ENCODE results near the gene ZNF205.
A peak's percentile ranks its signal among the peaks of the same experiment; 100 is the strongest.

ZNF205 gene

DNA sequence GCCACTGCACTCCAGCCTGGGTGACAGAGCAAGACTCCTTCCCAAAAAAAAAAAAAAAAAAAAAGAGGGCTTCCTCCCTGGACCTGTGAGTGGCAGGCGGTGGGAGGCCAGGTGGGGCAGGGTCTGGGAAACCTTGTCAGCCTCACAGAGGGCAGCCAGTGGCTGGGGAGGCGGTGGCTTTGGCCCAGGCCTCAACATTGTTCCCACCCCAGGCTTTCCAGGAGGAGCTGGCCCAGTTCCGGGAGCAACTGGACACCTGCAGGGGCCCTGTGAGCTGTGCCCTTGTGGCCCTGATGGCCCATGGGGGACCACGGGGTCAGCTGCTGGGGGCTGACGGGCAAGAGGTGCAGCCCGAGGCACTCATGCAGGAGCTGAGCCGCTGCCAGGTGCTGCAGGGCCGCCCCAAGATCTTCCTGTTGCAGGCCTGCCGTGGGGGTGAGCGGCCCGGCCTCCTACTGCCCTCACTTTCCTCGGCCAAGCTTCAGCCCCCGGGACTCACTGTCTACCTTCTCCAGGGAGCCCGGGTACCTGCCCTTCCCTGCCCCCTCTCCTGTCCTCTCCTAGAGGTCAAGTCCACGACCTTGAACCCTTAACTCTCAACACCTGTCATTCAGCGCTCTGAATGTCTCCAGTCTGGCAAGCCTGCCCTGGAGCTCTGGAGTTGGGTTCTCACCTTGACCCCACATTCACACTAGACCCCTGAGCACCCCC, 34.8 kb downstream of the ZNF205 start:
- no peak overlapping the region for H3K4me3 Mint-ChIP-seq
- peaks cover 4% of the 10 kb centered on the region for H3K36me3 Mint-ChIP-seq (ENCODE audit: low read depth)
- peaks cover 36% of the 10 kb centered on the region for H3K27me3 Mint-ChIP-seq (ENCODE audit: low read depth, poor library complexity)
- no peak overlapping the region for H3K27ac Mint-ChIP-seq
- no peak for DNase-seq
- H3K4me1 Mint-ChIP-seq, result peaks cover 3% of the 10 kb centered on the region
- TF ChIP-seq CTCF (IDR thresholded peaks at IDR 0.05), result no peak
- H3K9me3 Mint-ChIP-seq, result no peaks in the 10 kb centered on the region

- Mint-ChIP-seq H3K27me3 (ENCODE audit: low read depth, poor library complexity) (peaks cover 41% of the 10 kb centered on the region), H3K4me1 (peaks cover 8% of the 10 kb centered on the region), H3K9me3 (peaks cover 2% of the 10 kb centered on the region), H3K4me3 (no peak overlapping the region), H3K27ac (no peak overlapping the region), H3K36me3 (ENCODE audit: low read depth) (no peaks in the 10 kb centered on the region)
- DNase-seq, result no peak
- no peak for TF ChIP-seq CTCF (IDR thresholded peaks at IDR 0.05)
These were observed 35.3 kb downstream of the ZNF205 start for GRCh38 chr16:3147757-3148104.

- peak overlapping the region; percentile 88 for H3K4me3 Mint-ChIP-seq
These were observed 36.1 kb downstream of the ZNF205 start for GRCh38 chr16:3148256-3149192.

DNA sequence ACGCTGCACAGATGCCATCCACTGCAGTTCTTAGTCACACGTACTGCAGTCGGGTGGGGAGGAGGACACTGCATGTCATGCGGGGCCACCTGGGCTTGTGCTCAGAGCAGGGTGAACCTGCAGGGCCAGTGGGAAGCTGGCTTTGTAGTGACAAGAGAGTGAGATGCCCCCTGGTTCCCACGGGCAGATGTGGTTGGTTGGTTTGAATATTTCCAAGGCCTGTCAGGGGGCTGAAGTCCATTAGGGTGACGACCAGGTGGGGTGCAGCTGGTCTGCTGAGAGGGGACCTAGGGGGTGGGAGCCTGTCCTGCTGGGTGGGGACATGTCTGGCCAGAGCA, 36.8 kb downstream of the ZNF205 start:
- Mint-ChIP-seq H3K4me3 (peak overlapping the region; percentile 88), H3K27me3 (ENCODE audit: low read depth, poor library complexity) (peaks cover 51% of the 10 kb centered on the region), H3K9me3 (peaks cover 6% of the 10 kb centered on the region), H3K27ac (no peak overlapping the region), H3K4me1 (peaks cover 10% of the 10 kb centered on the region), H3K36me3 (ENCODE audit: low read depth) (no peaks in the 10 kb centered on the region)
- no peak for TF ChIP-seq CTCF (IDR thresholded peaks at IDR 0.05)
- DNase-seq, result no peak

More at GRCh38 chr16:3148256-3149192, 36.1 kb downstream of the ZNF205 start:
- Mint-ChIP-seq H3K27ac (no peak overlapping the region), H3K36me3 (ENCODE audit: low read depth) (no peaks in the 10 kb centered on the region), H3K9me3 (peaks cover 4% of the 10 kb centered on the region), H3K27me3 (ENCODE audit: low read depth, poor library complexity) (peaks cover 48% of the 10 kb centered on the region), H3K4me1 (peaks cover 10% of the 10 kb centered on the region)
- no peak for DNase-seq
- TF ChIP-seq CTCF (IDR thresholded peaks at IDR 0.05), result no peak

GRCh38 chr16:3149630-3150345, 37.4 kb downstream of the ZNF205 start:
- TF ChIP-seq CTCF (IDR thresholded peaks at IDR 0.05), result peak; percentile 36

More at GRCh38 chr16:3149630-3150345, 37.4 kb downstream of the ZNF205 start:
- peaks cover 10% of the 10 kb centered on the region for H3K9me3 Mint-ChIP-seq
- H3K27ac Mint-ChIP-seq, result no peak overlapping the region
- H3K4me1 Mint-ChIP-seq, result peaks cover 10% of the 10 kb centered on the region
- DNase-seq, result peak; percentile 79
- H3K36me3 Mint-ChIP-seq (ENCODE audit: low read depth), result no peaks in the 10 kb centered on the region
- H3K4me3 Mint-ChIP-seq, result peak overlapping the region; percentile 88
- H3K27me3 Mint-ChIP-seq (ENCODE audit: low read depth, poor library complexity), result peaks cover 57% of the 10 kb centered on the region
